NOMO-1 treated with DMSO at 0.1 percent for 48 hours (cell line): ENCODE measurements around the gene DOCK11.
"Not testable (repeated sequence)": the region's sequence is repeated elsewhere in the genome, so short reads cannot be mapped to it uniquely, and the experiment has no call there.

Experiments
- DNase-seq: peaks from one replicate; lab custom pipeline; 2025; ENCODE audit not compliant: unreplicated experiment; lab: John Stamatoyannopoulos, UW

Gene DOCK11

GRCh38 chrX:118729042-118729652 lies 233.5 kb downstream of the DOCK11 start:
- DNase-seq: no peak

GRCh38 chrX:118730500-118731247 lies 235.1 kb downstream of the DOCK11 start:
- no peak for DNase-seq

GRCh38 chrX:118732551-118732950 lies 236.9 kb downstream of the DOCK11 start:
- not testable (repeated sequence) for DNase-seq

- DNase-seq: no peak
Measured at GRCh38 chrX:118734909-118735308, 239.3 kb downstream of the DOCK11 start.
